T47D (cell line): ENCODE data around the gene CMSS1.
"Not testable (repeated sequence)": the region's sequence is repeated elsewhere in the genome, so short reads cannot be mapped to it uniquely, and the experiment has no call there.

Source experiments
- DNase-seq, 2 experiments: peaks; one replicate each; pipeline versions ENCODE4 v3.0.0 to v3.0.0-alpha.2; 2011 to 2012; ENCODE audit warnings: low read depth in 1 of 2, low spot score in 1 of 2
- JUND ChIP-seq: IDR thresholded peaks from 2 replicates; pipeline ENCODE4 v1.6.1; 2012; ENCODE audit warnings: low read depth
- in situ Hi-C: cut with HindIII; loops from 2 replicates; pipeline ENCODE4 v1.10.0; 2016; ENCODE audit warnings: low sequenced_read_pairs, low pct_unique_long_range_greater_than_20kb

CMSS1 gene

GRCh38 chr3:100226712-100227429 lies 409.2 kb downstream of the CMSS1 start:
- in situ Hi-C loops: no loop called here

DNA sequence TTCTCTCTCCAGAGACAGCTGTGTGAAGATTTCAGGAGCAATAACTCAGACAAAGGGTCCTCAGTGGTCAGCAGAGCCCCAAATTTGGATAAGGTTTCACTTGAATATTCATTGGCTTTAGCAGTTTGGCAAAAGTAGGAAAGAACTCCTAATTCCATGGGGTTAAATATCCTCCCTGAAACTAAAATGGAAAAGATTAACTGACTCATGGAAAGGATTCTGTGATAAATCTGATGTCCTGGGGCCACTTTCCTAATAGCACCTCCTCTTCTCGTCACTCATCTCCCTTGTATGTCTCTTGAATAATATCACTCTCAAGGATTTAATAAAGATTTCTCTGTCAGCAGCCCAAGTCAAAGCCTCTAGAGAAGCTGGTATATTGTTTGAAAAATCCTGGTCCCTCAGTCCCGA lies 409.9 kb downstream of the CMSS1 start:
- in situ Hi-C loops: no loop called here
- no peak for TF ChIP-seq JUND
- DNase-seq: no peak

More at GRCh38 chr3:100226712-100227429, 409.2 kb downstream of the CMSS1 start:
- no peak for TF ChIP-seq JUND
- peak in 1 of 2 experiments; percentile 2 for DNase-seq

DNA sequence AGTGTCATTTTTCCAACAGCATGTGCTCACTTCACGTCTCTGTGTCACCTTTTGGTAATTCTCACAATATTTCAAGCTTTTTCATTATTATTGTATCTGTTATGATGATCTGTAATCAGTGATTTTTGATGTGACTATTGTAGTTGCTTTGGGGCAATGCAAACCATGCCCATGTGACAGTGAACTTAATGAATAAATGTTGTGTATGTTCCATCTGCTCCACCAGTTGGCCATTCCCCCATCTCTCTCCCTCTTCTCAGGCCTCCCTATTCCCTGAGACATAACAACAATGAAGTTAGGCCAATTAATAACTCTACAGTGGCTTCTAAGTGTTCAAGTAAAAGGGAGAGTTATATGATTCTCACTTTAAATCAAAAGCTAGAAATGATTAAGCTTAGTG lies 410.6 kb downstream of the CMSS1 start:
- DNase-seq: no peak
- no peak for TF ChIP-seq JUND
- in situ Hi-C loops: no loop called here

GRCh38 chr3:100229188-100229587 lies 411.5 kb downstream of the CMSS1 start:
- in situ Hi-C loops, DNase-seq: not testable (repeated sequence)

DNA sequence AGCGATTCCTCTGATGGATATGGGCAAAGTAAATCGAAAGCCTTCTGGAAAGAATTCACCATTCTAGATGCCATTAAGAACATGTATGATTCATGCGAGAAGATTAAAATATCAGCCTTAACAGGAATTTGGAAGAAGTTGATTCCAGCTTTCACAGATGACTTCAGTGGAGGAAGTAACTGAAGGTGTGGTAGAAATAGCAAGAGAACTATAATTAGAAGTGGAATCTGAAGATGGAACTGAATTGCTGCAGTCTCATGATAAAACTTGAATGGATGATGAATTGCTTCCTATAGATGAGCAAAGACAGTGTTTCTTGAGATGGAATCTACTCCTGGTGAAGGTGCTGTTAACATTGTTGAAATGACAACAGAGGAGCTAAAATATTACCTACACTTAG lies 413.0 kb downstream of the CMSS1 start:
- in situ Hi-C loops: no loop called here
- no peak for TF ChIP-seq JUND
- no peak for DNase-seq
